ENCODE results near the gene TIFAB. TPM values are rescaled to one million over a fixed set of nuclear protein-coding genes. Genes with fewer than 3 reads are reported as not detected.

The TIFAB gene
- total RNA-seq, 1 donor = under 0.01 TPM

Small RNA genes lying within 50 kb of the gene (small RNA-seq; reads per million reads assigned to genes)
- not detected for gene DCANP1

Other genes starting within 250 kb of the TIFAB start
- 694 TPM for gene MACROH2A1, start 53.1 kb downstream of the TIFAB start, total RNA-seq
- under 0.01 TPM for gene DCANP1, start 5.0 kb downstream of the TIFAB start, total RNA-seq
- gene NEUROG1, start 83.6 kb upstream of the TIFAB start, total RNA-seq = not detected
- gene CXCL14, start 126.6 kb upstream of the TIFAB start, total RNA-seq = under 0.01 TPM